ES-I3 (cell line): ENCODE measurements around the gene PABPN1.

Source experiments
- H3K36me3 ChIP-seq: 2 replicates; pipeline ENCODE4 v1.6.1; 2013; ENCODE audit warnings: mild to moderate bottlenecking, low read length, control low read depth, moderate library complexity; ENCODE audit not compliant: insufficient read depth
- H3K4me1 ChIP-seq: 2 replicates; pipeline ENCODE4 v1.6.1; 2013; ENCODE audit warnings: mild to moderate bottlenecking, control low read depth, low read length; ENCODE audit not compliant: insufficient read depth
- H3K9ac ChIP-seq: 2 replicates; pipeline ENCODE4 v1.6.1; 2013; ENCODE audit warnings: low read depth, mild to moderate bottlenecking, low read length, moderate library complexity
- H3K9me3 ChIP-seq: 2 replicates; pipeline ENCODE4 v1.6.1; 2013; ENCODE audit warnings: mild to moderate bottlenecking, low read length, moderate library complexity; ENCODE audit not compliant: control insufficient read depth, insufficient read depth

PABPN1 gene

DNA sequence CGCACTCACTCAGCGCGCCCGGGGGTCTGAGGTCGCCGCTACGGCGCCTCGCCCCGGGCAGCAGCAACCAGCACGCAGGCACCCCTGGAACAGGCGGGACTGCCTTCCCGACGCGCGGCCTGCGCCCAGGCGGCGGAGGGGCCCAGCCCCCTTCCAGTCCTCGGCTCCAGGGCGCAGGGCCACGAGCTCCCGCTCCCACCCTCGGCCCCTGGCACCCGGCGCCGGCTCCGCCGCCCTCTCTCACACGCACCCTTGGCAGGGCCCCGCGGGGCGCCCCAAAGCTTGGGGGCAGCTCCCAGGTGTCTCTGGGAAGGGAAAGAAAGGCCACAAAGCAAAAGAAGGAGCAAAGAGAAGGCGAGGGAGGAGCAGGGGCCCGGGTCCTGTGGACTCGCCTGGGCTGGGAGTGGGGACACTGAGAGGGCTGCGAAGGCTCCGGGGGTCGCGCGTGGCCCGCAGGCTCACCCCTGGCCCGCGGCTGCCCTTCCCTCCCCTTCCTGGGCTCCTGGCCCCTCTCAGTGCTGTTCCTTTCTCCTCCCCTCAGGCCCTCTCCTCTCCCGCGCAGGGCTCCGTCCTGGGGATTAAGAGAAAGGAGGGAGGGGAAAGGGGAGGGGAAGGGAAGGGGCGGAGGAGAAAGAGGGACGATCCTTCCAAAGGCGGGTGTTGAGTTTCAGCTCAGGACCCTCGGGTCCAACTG, 44.6 kb downstream of the PABPN1 start:
- Histone ChIP-seq H3K9me3 (no peaks in the 10 kb centered on the region), H3K36me3 (no peaks in the 10 kb centered on the region), H3K9ac (peak overlapping the region; percentile 89), H3K4me1 (peaks cover 13% of the 10 kb centered on the region)

DNA sequence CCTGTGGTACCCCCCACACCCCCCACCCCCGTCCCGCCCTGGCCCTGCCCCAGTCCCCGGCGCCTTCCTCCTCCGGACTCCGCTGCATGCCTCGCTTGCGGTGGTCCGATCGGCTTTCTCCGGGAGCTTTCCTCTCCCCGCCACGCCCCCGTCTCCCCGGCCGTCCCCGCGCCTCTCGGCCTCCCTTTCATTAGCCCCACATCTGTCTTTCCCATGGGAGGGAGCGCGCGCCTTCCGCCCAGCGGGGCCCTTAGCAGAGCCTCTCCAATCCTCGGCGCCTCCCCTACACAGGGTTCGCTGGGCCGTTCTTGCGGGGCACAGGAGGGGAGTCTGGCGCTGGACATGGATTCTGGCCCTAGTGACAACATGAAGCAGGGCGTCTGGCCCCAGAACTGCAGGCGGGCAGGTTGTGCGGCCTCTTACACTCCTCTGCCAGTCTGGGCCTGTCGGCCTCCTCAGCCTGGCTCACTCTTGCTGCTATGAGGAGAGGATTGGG, 45.2 kb downstream of the PABPN1 start:
- H3K36me3 ChIP-seq = no peaks in the 10 kb centered on the region
- H3K9me3 ChIP-seq = no peaks in the 10 kb centered on the region
- H3K4me1 ChIP-seq = peaks cover 13% of the 10 kb centered on the region
- peak overlapping the region; percentile 57 for H3K9ac ChIP-seq

GRCh38 chr14:23370221-23370620, 49.0 kb downstream of the PABPN1 start:
- no peaks in the 10 kb centered on the region; the same call in 1 of the 2 replicates for H3K36me3 ChIP-seq

DNA sequence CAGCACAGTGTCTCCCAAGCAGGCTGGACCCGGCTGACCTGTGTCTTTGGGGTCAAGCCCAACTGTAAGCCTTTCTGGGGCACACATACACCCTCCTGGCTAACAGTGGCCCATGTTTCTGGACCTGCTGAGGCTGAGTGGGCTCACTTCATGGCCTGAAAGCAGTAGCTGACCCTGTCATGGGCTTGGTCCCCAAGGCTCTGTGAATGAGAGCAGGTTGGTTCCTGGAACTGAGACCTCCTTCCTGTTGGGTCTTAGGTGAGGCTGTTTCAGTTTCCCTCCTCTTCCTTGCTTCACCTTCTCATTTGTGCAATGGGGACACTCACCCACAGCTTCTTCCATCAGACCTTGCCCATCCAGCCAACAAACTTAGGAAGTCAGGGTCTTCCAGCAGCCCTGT, 50.6 kb downstream of the PABPN1 start:
- Histone ChIP-seq H3K36me3 (no peaks in the 10 kb centered on the region; the same call in 1 of the 2 replicates), H3K4me1 (no peaks in the 10 kb centered on the region; the same call in 1 of the 2 replicates)

More at GRCh38 chr14:23370221-23370620, 49.0 kb downstream of the PABPN1 start:
- Histone ChIP-seq H3K9ac (no peak overlapping the region), H3K4me1 (no peaks in the 10 kb centered on the region; the same call in 1 of the 2 replicates), H3K9me3 (no peaks in the 10 kb centered on the region)

GRCh38 chr14:23372509-23372908, 51.3 kb downstream of the PABPN1 start, which contains the start of gene IL25:
IL25 (plus strand) TSS chr14:23372809.
- Histone ChIP-seq H3K4me1 (no peaks in the 10 kb centered on the region; the same call in 1 of the 2 replicates), H3K9ac (no peak within 1 kb of the TSS), H3K9me3 (no peaks in the 10 kb centered on the region), H3K36me3 (no peaks in the 10 kb centered on the region; the same call in 1 of the 2 replicates)

More for the DNA sequence above, 50.6 kb downstream of the PABPN1 start:
- Histone ChIP-seq H3K9me3 (no peaks in the 10 kb centered on the region), H3K9ac (no peak overlapping the region)

DNA sequence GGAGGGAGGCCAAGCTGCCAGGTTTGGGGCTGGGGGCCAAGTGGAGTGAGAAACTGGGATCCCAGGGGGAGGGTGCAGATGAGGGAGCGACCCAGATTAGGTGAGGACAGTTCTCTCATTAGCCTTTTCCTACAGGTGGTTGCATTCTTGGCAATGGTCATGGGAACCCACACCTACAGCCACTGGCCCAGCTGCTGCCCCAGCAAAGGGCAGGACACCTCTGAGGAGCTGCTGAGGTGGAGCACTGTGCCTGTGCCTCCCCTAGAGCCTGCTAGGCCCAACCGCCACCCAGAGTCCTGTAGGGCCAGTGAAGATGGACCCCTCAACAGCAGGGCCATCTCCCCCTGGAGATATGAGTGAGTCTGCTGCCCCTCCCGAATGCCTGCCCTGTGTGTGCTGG, 51.8 kb downstream of the PABPN1 start:
- Histone ChIP-seq H3K4me1 (no peaks in the 10 kb centered on the region; the same call in 1 of the 2 replicates), H3K9me3 (no peaks in the 10 kb centered on the region), H3K9ac (no peak overlapping the region), H3K36me3 (no peaks in the 10 kb centered on the region; the same call in 1 of the 2 replicates)
